ENCODE measurements around the gene TMOD2.

TMOD2 gene

DNA sequence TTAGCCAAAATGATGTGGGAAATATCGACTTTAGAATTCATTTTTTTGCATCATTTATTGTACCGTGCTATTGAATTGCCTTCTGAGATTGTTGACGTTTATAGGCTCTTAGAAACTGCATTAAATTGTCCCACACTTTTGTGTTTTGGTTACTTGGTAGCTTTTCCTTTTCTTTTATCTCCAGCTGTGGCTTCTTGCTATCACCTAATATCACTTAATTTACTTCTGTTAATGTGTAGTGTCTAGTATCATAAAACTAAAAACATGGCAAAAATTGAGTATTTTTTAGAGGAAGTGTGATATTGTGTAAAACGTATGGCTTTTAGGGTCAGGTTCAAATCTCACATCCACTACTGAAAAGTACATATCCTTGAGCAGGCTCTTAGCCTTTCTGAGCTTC lies 89.3 kb downstream of the TMOD2 start:
- Histone ChIP-seq H3K27me3 (ENCODE audit: insufficient read depth, low read length) (no peaks in the 10 kb centered on the region), H3K4me1 (ENCODE audit: control insufficient read depth, insufficient read depth, low read length, unreplicated experiment) (peaks cover 72% of the 10 kb centered on the region), H3K36me3 (ENCODE audit: insufficient read depth, low read length) (no peaks in the 10 kb centered on the region), H3K27ac (ENCODE audit: low read depth, low read length) (no peak overlapping the region), H3K79me2 (ENCODE audit: control insufficient read depth, insufficient read depth, low read length, unreplicated experiment) (peaks cover 97% of the 10 kb centered on the region), H3K4me3 (ENCODE audit: low read depth, low read length) (no peak overlapping the region), H2AFZ (ENCODE audit: low read length, unreplicated experiment) (no peak overlapping the region)

DNA sequence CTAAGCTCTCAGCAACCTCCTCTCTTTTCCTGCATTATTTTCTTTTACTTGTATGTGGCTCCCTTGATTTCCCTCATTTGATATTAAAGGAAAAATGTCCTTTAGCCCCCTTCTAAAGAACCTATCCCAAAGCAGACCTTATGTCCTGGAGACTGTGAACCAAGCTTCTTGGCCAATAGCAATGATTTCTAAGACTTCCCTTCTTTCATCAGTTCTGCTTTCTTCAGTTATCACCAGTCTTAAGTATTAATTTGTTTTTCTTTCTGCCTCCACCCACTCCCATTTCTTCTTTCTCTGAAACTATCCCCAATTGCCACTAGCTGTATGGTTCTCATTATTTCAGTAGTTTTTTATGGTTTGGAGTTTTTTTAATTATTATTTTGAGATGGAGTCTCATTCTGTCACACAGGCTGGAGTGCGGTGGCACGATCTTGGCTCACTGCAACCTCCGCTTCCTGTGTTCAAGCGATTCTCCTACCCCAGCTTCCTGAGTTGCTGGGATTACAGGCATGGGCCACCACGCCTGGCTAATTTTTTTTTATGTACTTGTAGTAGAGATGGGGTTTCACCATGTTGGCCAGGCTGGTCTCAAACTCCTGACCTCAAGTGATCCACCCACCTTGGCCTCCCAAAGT lies 90.1 kb downstream of the TMOD2 start:
- Histone ChIP-seq H2AFZ (ENCODE audit: low read length, unreplicated experiment) (no peak overlapping the region), H3K27me3 (ENCODE audit: insufficient read depth, low read length) (no peaks in the 10 kb centered on the region), H3K4me1 (ENCODE audit: control insufficient read depth, insufficient read depth, low read length, unreplicated experiment) (peaks cover 73% of the 10 kb centered on the region), H3K36me3 (ENCODE audit: insufficient read depth, low read length) (no peaks in the 10 kb centered on the region), H3K4me3 (ENCODE audit: low read depth, low read length) (no peak overlapping the region), H3K79me2 (ENCODE audit: control insufficient read depth, insufficient read depth, low read length, unreplicated experiment) (peaks cover 91% of the 10 kb centered on the region), H3K27ac (ENCODE audit: low read depth, low read length) (no peak overlapping the region)

DNA sequence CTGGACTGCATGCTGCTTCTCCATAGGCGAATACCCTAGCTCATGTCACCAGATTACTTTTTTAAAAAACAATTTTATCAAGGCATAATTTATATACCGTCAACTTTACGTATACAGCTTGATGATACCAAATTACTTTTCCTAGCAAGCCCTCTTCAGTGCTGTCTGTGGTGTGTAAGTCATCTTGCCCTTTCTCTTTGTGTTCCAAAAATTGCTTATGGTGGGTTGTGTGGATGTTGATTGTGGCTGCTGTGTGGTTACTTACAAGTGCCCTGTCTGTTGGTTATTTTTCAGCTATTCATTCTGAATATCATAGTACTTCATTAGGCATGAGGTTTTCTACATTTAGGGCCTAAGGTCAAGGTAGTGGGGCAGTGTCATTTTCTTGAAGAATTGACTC lies 90.9 kb downstream of the TMOD2 start:
- Histone ChIP-seq H3K79me2 (ENCODE audit: control insufficient read depth, insufficient read depth, low read length, unreplicated experiment) (peaks cover 90% of the 10 kb centered on the region), H2AFZ (ENCODE audit: low read length, unreplicated experiment) (no peak overlapping the region), H3K36me3 (ENCODE audit: insufficient read depth, low read length) (no peaks in the 10 kb centered on the region), H3K4me1 (ENCODE audit: control insufficient read depth, insufficient read depth, low read length, unreplicated experiment) (peaks cover 73% of the 10 kb centered on the region), H3K27me3 (ENCODE audit: insufficient read depth, low read length) (no peaks in the 10 kb centered on the region), H3K4me3 (ENCODE audit: low read depth, low read length) (no peak overlapping the region; the same call in 1 of the 2 replicates), H3K27ac (ENCODE audit: low read depth, low read length) (peak overlapping the region; percentile 47; the same call in 1 of the 2 replicates)

DNA sequence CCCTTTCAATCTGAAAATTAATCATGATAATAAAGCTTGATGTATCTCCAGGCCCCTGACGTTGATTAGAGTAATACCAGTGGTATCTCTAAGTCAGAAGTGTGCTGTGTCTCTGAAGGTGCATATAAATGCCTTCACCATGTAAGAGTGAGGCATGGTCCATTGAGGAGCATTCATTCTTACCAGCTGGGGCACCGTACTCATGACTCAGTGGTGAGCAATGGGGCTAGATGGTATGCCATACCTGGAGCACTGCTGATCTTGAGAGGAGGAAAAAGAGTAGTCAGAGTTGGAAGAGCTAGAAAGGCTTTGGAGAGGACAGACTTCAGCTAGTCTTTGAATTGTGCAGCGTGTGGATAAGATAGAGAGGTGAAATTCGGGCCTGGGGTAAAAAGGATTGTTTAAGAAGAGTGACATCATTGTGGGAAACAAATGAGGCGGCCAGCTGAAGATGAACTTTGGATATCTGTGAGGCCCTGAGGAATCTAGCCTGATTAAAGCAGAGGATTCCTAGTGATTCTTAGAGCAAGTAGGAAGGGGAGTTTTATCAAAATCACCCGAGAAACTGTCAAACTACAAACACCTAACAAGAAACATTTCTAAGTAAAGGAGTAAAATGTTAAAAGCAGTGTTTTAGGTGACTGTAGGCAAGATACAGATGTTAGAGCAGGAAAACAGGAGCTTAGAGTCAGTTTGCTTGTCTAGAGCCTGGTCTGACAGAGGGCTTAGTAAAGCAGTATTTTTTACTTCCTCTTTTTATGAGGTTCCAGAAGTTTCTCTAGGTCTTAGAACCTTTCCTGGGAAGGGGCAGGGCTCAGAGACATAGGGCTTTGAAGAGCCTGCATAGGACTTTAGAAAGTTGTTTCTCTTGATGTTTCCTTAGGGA lies 91.7 kb downstream of the TMOD2 start:
- no peak overlapping the region for H2AFZ ChIP-seq (ENCODE audit: low read length, unreplicated experiment)
- peaks cover 71% of the 10 kb centered on the region for H3K4me1 ChIP-seq (ENCODE audit: control insufficient read depth, insufficient read depth, low read length, unreplicated experiment)
- H3K79me2 ChIP-seq (ENCODE audit: control insufficient read depth, insufficient read depth, low read length, unreplicated experiment), result peaks cover 90% of the 10 kb centered on the region
- peak overlapping the region; percentile 1; the same call in 1 of the 2 replicates for H3K4me3 ChIP-seq (ENCODE audit: low read depth, low read length)
- no peaks in the 10 kb centered on the region for H3K27me3 ChIP-seq (ENCODE audit: insufficient read depth, low read length)
- no peaks in the 10 kb centered on the region for H3K36me3 ChIP-seq (ENCODE audit: insufficient read depth, low read length)
- peak overlapping the region; percentile 47 for H3K27ac ChIP-seq (ENCODE audit: low read depth, low read length)

DNA sequence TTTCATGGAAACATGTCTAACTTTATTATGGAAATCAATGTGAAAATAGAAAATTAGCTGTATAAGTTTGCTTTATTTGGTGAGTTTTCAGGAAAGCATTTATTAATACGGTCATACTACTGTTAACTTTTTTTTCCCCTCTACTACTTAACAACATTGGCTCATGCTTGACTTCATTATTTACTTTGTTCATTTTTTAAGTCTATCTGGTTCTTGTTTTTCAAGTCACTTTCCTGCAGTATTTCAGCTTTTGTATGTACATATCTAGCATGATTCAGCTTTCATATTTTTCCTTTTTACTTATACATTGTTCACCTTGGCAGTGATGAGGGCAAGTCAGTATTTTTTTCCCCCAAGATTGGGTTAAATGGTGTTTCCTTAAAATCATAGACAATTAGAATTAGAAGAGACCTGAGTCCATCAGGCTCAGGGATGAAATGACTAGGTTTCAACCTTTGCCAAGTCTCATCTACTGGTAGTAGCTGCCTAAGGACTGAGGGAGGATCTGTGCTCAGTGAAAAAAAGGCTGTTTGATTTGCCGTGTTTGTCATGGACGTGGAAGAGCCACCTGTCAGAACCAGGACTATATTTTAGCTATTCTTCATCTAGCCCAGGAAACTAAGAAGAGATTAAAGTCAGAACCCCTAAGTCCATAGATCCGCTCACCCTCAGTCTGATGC lies 93.5 kb downstream of the TMOD2 start:
- Histone ChIP-seq H3K36me3 (ENCODE audit: insufficient read depth, low read length) (no peaks in the 10 kb centered on the region), H3K4me3 (ENCODE audit: low read depth, low read length) (peak overlapping the region; percentile 9; the same call in 1 of the 2 replicates), H3K27me3 (ENCODE audit: insufficient read depth, low read length) (no peaks in the 10 kb centered on the region), H3K4me1 (ENCODE audit: control insufficient read depth, insufficient read depth, low read length, unreplicated experiment) (peaks cover 76% of the 10 kb centered on the region), H3K27ac (ENCODE audit: low read depth, low read length) (peak overlapping the region; percentile 90), H2AFZ (ENCODE audit: low read length, unreplicated experiment) (no peak overlapping the region), H3K79me2 (ENCODE audit: control insufficient read depth, insufficient read depth, low read length, unreplicated experiment) (peaks cover 91% of the 10 kb centered on the region)

DNA sequence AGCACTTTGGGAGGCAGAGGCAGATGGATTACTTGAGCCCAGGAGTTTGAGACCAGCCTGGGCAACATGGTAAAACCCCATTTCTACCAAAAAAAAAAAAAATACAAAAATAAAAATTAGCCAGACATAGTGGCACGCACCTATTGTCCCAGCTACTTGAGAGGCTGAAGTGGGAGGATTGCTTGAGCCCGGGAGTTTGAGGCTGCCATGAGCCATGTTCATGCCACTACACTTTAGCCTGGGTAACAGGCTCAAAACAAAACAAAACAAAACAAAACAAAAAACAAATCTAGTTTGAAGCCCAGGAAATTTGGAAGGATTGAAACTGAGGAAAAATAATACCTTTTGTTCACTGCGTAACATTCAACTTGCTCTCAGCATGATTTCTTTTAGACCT lies 94.7 kb downstream of the TMOD2 start:
- Histone ChIP-seq H3K27me3 (ENCODE audit: insufficient read depth, low read length) (no peaks in the 10 kb centered on the region), H3K36me3 (ENCODE audit: insufficient read depth, low read length) (no peaks in the 10 kb centered on the region), H3K4me3 (ENCODE audit: low read depth, low read length) (peak overlapping the region; percentile 59), H3K79me2 (ENCODE audit: control insufficient read depth, insufficient read depth, low read length, unreplicated experiment) (peaks cover 91% of the 10 kb centered on the region), H2AFZ (ENCODE audit: low read length, unreplicated experiment) (no peak overlapping the region), H3K27ac (ENCODE audit: low read depth, low read length) (peak overlapping the region; percentile 90), H3K4me1 (ENCODE audit: control insufficient read depth, insufficient read depth, low read length, unreplicated experiment) (peaks cover 70% of the 10 kb centered on the region)

DNA sequence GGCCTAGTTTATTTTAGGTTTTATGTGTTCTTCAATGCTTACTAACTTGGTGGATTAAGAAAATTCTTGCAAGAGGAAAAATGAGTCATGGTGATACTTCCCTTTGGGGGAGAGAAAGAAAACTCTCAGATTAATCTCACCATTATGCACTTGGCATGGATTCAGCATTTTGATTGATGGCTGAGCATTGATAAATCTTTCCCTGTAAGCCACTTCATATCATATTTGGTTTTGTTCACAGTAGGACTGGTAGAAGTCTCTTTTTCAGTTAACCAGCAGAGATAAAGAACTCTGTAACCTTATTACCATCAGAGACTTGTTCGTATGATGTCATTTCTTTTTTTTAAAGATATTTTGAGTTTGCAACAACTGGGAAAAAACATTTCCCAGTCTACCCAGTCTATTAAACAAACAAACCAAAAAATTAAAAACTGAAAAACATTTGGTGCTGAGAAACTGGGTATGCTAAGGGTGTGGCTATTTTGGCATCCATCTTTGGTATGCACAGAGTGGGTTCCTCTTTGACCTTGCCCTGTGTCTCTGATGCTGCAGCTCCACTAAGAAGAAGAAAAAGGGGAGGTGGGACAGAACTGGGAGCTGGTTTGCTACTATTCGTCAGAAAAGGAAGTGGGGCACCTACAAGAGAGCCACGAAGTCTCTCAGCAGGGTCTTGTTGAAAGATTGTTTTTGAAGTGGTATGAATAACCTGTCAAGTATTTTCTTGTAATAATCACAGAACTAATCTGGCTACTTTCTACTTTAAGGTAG lies 95.2 kb downstream of the TMOD2 start:
- H3K79me2 ChIP-seq (ENCODE audit: control insufficient read depth, insufficient read depth, low read length, unreplicated experiment), result peaks cover 91% of the 10 kb centered on the region
- no peaks in the 10 kb centered on the region for H3K36me3 ChIP-seq (ENCODE audit: insufficient read depth, low read length)
- H3K27me3 ChIP-seq (ENCODE audit: insufficient read depth, low read length), result no peaks in the 10 kb centered on the region
- peak overlapping the region; percentile 90 for H3K27ac ChIP-seq (ENCODE audit: low read depth, low read length)
- no peak overlapping the region for H2AFZ ChIP-seq (ENCODE audit: low read length, unreplicated experiment)
- H3K4me1 ChIP-seq (ENCODE audit: control insufficient read depth, insufficient read depth, low read length, unreplicated experiment), result peaks cover 65% of the 10 kb centered on the region
- H3K4me3 ChIP-seq (ENCODE audit: low read depth, low read length), result peak overlapping the region; percentile 59

DNA sequence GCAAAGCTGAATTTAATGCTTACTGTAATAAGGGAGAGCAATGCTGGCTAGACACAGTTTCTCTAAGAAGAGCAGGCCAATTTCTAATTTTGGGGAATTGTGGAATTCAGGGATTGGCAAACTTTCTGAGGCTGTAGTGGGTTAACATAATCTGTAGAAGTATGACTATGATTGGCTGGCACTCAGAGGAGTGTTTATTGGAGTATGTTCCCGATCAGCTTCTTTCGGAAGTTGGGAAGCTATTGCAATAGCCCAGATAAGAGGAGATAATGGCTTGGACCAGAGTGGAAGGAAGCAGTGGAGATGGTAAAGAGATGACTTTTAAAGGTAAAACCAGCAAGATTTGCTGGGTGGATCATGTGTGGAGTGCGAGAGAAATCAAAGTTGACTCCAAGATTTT lies 97.4 kb downstream of the TMOD2 start:
- Histone ChIP-seq H3K79me2 (ENCODE audit: control insufficient read depth, insufficient read depth, low read length, unreplicated experiment) (peaks cover 91% of the 10 kb centered on the region), H3K27me3 (ENCODE audit: insufficient read depth, low read length) (no peaks in the 10 kb centered on the region), H3K4me3 (ENCODE audit: low read depth, low read length) (no peak overlapping the region), H3K4me1 (ENCODE audit: control insufficient read depth, insufficient read depth, low read length, unreplicated experiment) (peaks cover 45% of the 10 kb centered on the region), H3K27ac (ENCODE audit: low read depth, low read length) (no peak overlapping the region), H2AFZ (ENCODE audit: low read length, unreplicated experiment) (no peak overlapping the region), H3K36me3 (ENCODE audit: insufficient read depth, low read length) (no peaks in the 10 kb centered on the region)

DNA sequence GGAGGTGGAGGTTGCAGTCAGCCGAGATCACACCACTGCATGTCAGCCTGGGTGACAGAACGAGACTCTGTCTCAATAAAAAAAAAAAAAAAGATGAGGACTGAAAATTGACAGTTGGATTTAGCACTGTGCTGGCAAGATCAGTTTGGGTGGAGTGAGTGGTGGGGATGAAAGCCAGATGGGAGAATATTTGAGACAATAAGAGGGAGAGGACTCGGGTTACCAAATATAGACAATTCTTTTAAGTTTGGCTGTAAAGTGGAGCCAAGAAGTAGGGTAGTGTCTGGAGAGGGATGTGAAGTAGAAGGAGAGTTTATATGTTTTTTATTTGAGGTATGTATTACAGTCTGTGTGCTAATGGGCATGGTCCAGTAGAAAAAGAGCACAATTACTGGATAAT lies 98.5 kb downstream of the TMOD2 start:
- Histone ChIP-seq H3K79me2 (ENCODE audit: control insufficient read depth, insufficient read depth, low read length, unreplicated experiment) (peaks cover 91% of the 10 kb centered on the region), H3K36me3 (ENCODE audit: insufficient read depth, low read length) (no peaks in the 10 kb centered on the region), H3K4me3 (ENCODE audit: low read depth, low read length) (no peak overlapping the region), H3K4me1 (ENCODE audit: control insufficient read depth, insufficient read depth, low read length, unreplicated experiment) (peaks cover 34% of the 10 kb centered on the region), H3K27me3 (ENCODE audit: insufficient read depth, low read length) (no peaks in the 10 kb centered on the region), H3K27ac (ENCODE audit: low read depth, low read length) (no peak overlapping the region), H2AFZ (ENCODE audit: low read length, unreplicated experiment) (no peak overlapping the region)

DNA sequence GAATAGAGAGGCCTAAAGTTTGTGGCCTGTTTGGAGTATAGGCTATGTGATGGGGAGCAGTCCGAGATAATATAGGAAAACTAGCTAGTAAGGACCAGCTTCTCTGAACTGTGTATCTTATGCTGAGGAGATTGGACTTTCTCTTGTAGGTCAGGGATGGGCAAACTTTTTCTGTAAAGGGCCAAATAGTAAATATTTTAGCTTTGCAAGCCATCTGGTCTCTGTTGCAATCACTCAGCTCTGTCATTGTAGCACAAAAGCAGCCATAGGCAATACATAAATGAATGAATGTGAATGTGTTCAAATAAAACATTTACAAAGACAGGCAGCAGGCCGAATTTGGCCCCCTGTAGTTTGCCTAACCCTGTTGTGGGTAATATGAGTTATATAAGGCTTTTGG lies 102.6 kb downstream of the TMOD2 start:
- Histone ChIP-seq H3K27ac (ENCODE audit: low read depth, low read length) (no peak overlapping the region), H3K79me2 (ENCODE audit: control insufficient read depth, insufficient read depth, low read length, unreplicated experiment) (peaks cover 94% of the 10 kb centered on the region), H3K4me1 (ENCODE audit: control insufficient read depth, insufficient read depth, low read length, unreplicated experiment) (peaks cover 1% of the 10 kb centered on the region), H3K4me3 (ENCODE audit: low read depth, low read length) (no peak overlapping the region), H2AFZ (ENCODE audit: low read length, unreplicated experiment) (no peak overlapping the region), H3K36me3 (ENCODE audit: insufficient read depth, low read length) (no peaks in the 10 kb centered on the region), H3K27me3 (ENCODE audit: insufficient read depth, low read length) (no peaks in the 10 kb centered on the region)
